ENCODE results near the gene KIF7.
A peak's percentile ranks its signal among the peaks of the same experiment; 100 is the strongest.

Gene KIF7

DNA sequence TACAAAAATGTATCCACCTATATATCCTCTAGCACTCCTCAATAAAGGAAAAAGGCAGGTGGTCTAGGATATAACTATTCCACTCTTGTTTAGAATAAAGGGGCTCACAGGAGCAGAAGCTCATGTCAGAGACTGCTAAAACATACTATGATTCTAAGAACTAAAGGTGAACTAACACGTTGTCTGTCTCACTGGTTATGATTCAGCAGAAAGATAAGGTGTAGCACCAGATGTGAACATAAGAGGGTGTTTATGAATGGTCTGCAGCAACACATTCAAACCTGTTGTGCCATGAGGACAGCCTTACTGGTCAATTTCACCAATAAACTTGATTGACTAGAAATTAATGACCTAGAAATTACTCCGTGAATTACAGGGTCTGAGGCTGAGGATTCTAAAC lies 30.7 kb upstream of the KIF7 start:
- no peak overlapping the region for H3K4ac ChIP-seq (ENCODE audit: low read depth in 1 of 2, low read length in 2 of 2)
- H3K4me3 ChIP-seq (ENCODE audit: insufficient read depth in 1 of 2, low read depth in 1 of 2, low read length in 2 of 2), result no peak overlapping the region
- H2AK5ac ChIP-seq (ENCODE audit: low read length, severe bottlenecking), result no peak overlapping the region
- H2BK5ac ChIP-seq (ENCODE audit: low read depth, low read length, poor library complexity, severe bottlenecking), result no peak overlapping the region
- H3K27ac ChIP-seq (ENCODE audit: low read length, poor library complexity, severe bottlenecking), result no peak overlapping the region
- H3K9ac ChIP-seq (ENCODE audit: low read length), result no peak overlapping the region
- H3K27me3 ChIP-seq (ENCODE audit: control insufficient read depth in 1 of 2, insufficient read depth in 1 of 2, low read length in 2 of 2), result no peaks in the 10 kb centered on the region
- H4K8ac ChIP-seq (ENCODE audit: low read length), result no peak overlapping the region
- no peak overlapping the region for H3K4me2 ChIP-seq (ENCODE audit: low read length, poor library complexity, severe bottlenecking)
- no peak for DNase-seq
- H3K36me3 ChIP-seq (ENCODE audit: control insufficient read depth in 1 of 2, insufficient read depth in 2 of 2, low read depth in 1 of 2, low read length in 2 of 2), result peaks cover 0 to 22% of the 10 kb centered on the region in 2 experiments
- H2BK120ac ChIP-seq (ENCODE audit: low read depth, low read length), result no peak overlapping the region
- WGBS, result 81% methylated on average over 2 of the region's 2 CpGs
- H2BK15ac ChIP-seq (ENCODE audit: low read depth, poor library complexity, severe bottlenecking), result no peak overlapping the region
- no peak overlapping the region for H4K91ac ChIP-seq (ENCODE audit: low read length)
- H3K23ac ChIP-seq (ENCODE audit: low read length in 2 of 2), result no peak overlapping the region
- no peak overlapping the region for H2AFZ ChIP-seq (ENCODE audit: low read depth, low read length)
- H3K9me3 ChIP-seq (ENCODE audit: control insufficient read depth, low read length), result no peaks in the 10 kb centered on the region
- H3K79me1 ChIP-seq (replicated peaks; ENCODE audit: low read length, poor library complexity, severe bottlenecking), result peaks cover 8% of the 10 kb centered on the region
- no peak overlapping the region for H3K14ac ChIP-seq (ENCODE audit: low read length in 2 of 2)
- H3K18ac ChIP-seq (ENCODE audit: low read depth in 1 of 2, low read length in 2 of 2), result no peak overlapping the region
- H3K4me1 ChIP-seq (ENCODE audit: control insufficient read depth, insufficient read depth, low read depth, low read length), result peaks cover 9% of the 10 kb centered on the region
- no peak overlapping the region for H2BK12ac ChIP-seq (ENCODE audit: low read length in 2 of 2)

DNA sequence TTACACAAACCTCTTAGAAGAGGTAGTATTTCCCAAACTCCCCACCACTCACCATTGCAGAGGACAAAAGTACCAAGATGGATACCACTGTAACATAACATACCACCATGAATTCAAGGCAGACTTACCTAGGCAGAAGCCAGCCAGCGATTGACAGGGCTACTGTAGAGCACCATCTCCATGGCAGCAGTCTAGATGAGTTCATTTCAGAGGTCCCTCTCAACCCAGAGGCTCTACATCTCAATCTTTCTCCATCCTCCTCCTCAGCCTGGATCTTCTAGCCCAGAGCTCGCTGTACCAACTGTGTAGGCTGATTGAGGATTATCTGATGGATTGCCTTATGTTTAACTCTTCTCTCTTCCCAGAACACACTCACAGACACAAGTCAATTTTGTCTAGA lies 25.9 kb upstream of the KIF7 start:
- H2AK5ac ChIP-seq (ENCODE audit: low read length, severe bottlenecking), result no peak overlapping the region
- WGBS, result 93% methylated on average over 1 of the region's 2 CpGs
- no peak overlapping the region for H2BK12ac ChIP-seq (ENCODE audit: low read length in 2 of 2)
- H3K9me3 ChIP-seq (ENCODE audit: control insufficient read depth, low read length), result no peaks in the 10 kb centered on the region
- H3K23ac ChIP-seq (ENCODE audit: low read length in 2 of 2), result no peak overlapping the region
- no peak overlapping the region for H3K4ac ChIP-seq (ENCODE audit: low read depth in 1 of 2, low read length in 2 of 2)
- no peak overlapping the region for H2BK120ac ChIP-seq (ENCODE audit: low read depth, low read length)
- H4K8ac ChIP-seq (ENCODE audit: low read length), result no peak overlapping the region
- no peaks in the 10 kb centered on the region for H3K4me1 ChIP-seq (ENCODE audit: control insufficient read depth, insufficient read depth, low read depth, low read length)
- H3K79me1 ChIP-seq (replicated peaks; ENCODE audit: low read length, poor library complexity, severe bottlenecking), result no peaks in the 10 kb centered on the region
- H3K4me3 ChIP-seq (ENCODE audit: insufficient read depth in 1 of 2, low read depth in 1 of 2, low read length in 2 of 2), result peak overlapping the region in 1 of 2 experiments; percentile 59
- H3K18ac ChIP-seq (ENCODE audit: low read depth in 1 of 2, low read length in 2 of 2), result no peak overlapping the region
- no peak overlapping the region for H3K9ac ChIP-seq (ENCODE audit: low read length)
- H3K14ac ChIP-seq (ENCODE audit: low read length in 2 of 2), result no peak overlapping the region
- no peak for DNase-seq
- peaks cover 0 to 20% of the 10 kb centered on the region in 2 experiments for H3K36me3 ChIP-seq (ENCODE audit: control insufficient read depth in 1 of 2, insufficient read depth in 2 of 2, low read depth in 1 of 2, low read length in 2 of 2)
- H2BK5ac ChIP-seq (ENCODE audit: low read depth, low read length, poor library complexity, severe bottlenecking), result no peak overlapping the region
- H2BK15ac ChIP-seq (ENCODE audit: low read depth, poor library complexity, severe bottlenecking), result no peak overlapping the region
- no peak overlapping the region for H3K4me2 ChIP-seq (ENCODE audit: low read length, poor library complexity, severe bottlenecking)
- peaks cover 0 to 5% of the 10 kb centered on the region in 2 experiments for H3K27me3 ChIP-seq (ENCODE audit: control insufficient read depth in 1 of 2, insufficient read depth in 1 of 2, low read length in 2 of 2)
- no peak overlapping the region for H4K91ac ChIP-seq (ENCODE audit: low read length)
- no peak overlapping the region for H3K27ac ChIP-seq (ENCODE audit: low read length, poor library complexity, severe bottlenecking)
- no peak overlapping the region for H2AFZ ChIP-seq (ENCODE audit: low read depth, low read length)

DNA sequence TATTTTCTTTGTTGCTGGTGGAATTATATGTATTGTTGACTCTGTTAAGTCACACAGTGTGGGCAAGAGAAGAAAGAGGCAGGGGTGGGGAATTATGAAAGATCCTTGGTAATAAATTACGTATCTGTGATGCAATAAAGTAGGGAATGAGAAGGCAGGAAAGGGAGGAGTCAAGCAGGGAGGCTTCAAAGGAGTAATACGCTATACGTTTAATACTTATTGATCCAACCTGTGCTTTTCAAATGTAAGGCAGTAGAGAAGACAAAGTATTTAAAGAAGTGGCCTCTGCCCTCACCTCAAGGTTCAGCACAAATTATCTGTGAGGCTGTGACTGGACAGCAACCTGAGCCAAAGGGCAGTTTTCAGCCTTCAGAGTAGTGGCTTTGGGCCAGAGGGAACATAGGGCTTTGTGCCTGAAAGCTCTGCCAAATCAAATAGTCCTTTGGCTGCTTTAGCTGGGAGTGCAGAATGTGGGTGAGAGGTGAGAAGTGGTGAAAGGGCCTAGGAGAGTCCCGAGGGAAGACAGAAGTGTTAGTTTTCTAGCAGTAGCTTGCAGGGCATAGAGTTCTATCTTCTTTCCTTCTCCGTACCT lies 25.1 kb upstream of the KIF7 start:
- Histone ChIP-seq H2AFZ (ENCODE audit: low read depth, low read length) (no peak overlapping the region), H3K27ac (ENCODE audit: low read length, poor library complexity, severe bottlenecking) (no peak overlapping the region), H2AK5ac (ENCODE audit: low read length, severe bottlenecking) (no peak overlapping the region), H3K9ac (ENCODE audit: low read length) (peak overlapping the region; percentile 12), H2BK15ac (ENCODE audit: low read depth, poor library complexity, severe bottlenecking) (no peak overlapping the region), H4K8ac (ENCODE audit: low read length) (no peak overlapping the region), H2BK5ac (ENCODE audit: low read depth, low read length, poor library complexity, severe bottlenecking) (no peak overlapping the region), H3K4me2 (ENCODE audit: low read length, poor library complexity, severe bottlenecking) (no peak overlapping the region), H3K27me3 (ENCODE audit: control insufficient read depth in 1 of 2, insufficient read depth in 1 of 2, low read length in 2 of 2) (peaks cover 0 to 5% of the 10 kb centered on the region in 2 experiments), H3K36me3 (ENCODE audit: control insufficient read depth in 1 of 2, insufficient read depth in 2 of 2, low read depth in 1 of 2, low read length in 2 of 2) (peaks cover 0 to 15% of the 10 kb centered on the region in 2 experiments), H2BK120ac (ENCODE audit: low read depth, low read length) (no peak overlapping the region), H4K91ac (ENCODE audit: low read length) (no peak overlapping the region), H2BK12ac (ENCODE audit: low read length in 2 of 2) (no peak overlapping the region), H3K9me3 (ENCODE audit: control insufficient read depth, low read length) (no peaks in the 10 kb centered on the region), H3K23ac (ENCODE audit: low read length in 2 of 2) (no peak overlapping the region), H3K18ac (ENCODE audit: low read depth in 1 of 2, low read length in 2 of 2) (no peak overlapping the region), H3K14ac (ENCODE audit: low read length in 2 of 2) (no peak overlapping the region), H3K4me1 (ENCODE audit: control insufficient read depth, insufficient read depth, low read depth, low read length) (no peaks in the 10 kb centered on the region), H3K4me3 (ENCODE audit: insufficient read depth in 1 of 2, low read depth in 1 of 2, low read length in 2 of 2) (peak overlapping the region in 1 of 2 experiments; percentile 59), H3K79me1 (replicated peaks; ENCODE audit: low read length, poor library complexity, severe bottlenecking) (no peaks in the 10 kb centered on the region), H3K4ac (ENCODE audit: low read depth in 1 of 2, low read length in 2 of 2) (no peak overlapping the region)
- 88% methylated on average over 5 of the region's 5 CpGs for WGBS
- DNase-seq, result no peak

DNA sequence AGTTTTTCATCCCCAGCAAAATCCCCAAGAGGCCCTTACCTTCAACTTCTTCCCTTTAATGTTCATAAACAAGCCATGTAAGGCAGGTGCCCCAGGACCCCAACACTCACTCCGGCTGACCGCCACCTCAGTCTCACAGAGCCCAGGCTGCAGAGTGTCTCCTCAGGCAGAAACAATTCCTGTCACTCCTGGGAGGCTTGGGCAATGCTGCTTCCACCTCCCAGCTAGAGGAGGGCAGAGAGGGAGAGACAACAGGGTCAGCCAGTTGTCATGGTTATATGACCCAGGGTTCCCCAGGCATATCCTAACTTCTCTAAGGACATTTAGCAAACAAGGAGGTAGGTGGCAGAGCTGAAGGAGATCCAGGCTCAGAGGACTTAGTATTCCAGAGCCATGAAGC lies 23.9 kb upstream of the KIF7 start, which contains the start of gene PLIN1:
Gene PLIN1, minus strand, starts transcription at position 156 of the 400 bp plus-strand sequence. CDS start 1,878 bp downstream, outside the sequence.
- no peaks in the 10 kb centered on the region for H3K9me3 ChIP-seq (ENCODE audit: control insufficient read depth, low read length)
- H3K4me2 ChIP-seq (ENCODE audit: low read length, poor library complexity, severe bottlenecking), result no peak within 1 kb of the TSS
- no peak within 1 kb of the TSS for H2BK5ac ChIP-seq (ENCODE audit: low read depth, low read length, poor library complexity, severe bottlenecking)
- no peak within 1 kb of the TSS for H3K4ac ChIP-seq (ENCODE audit: low read depth in 1 of 2, low read length in 2 of 2)
- H3K4me3 ChIP-seq (ENCODE audit: insufficient read depth in 1 of 2, low read depth in 1 of 2, low read length in 2 of 2), result peak within 1 kb of the TSS in 1 of 2 experiments; percentile 59
- no peak within 1 kb of the TSS for H3K27ac ChIP-seq (ENCODE audit: low read length, poor library complexity, severe bottlenecking)
- no peak within 1 kb of the TSS for H2BK120ac ChIP-seq (ENCODE audit: low read depth, low read length)
- no peak within 1 kb of the TSS for H2BK12ac ChIP-seq (ENCODE audit: low read length in 2 of 2)
- no peak within 1 kb of the TSS for H2BK15ac ChIP-seq (ENCODE audit: low read depth, poor library complexity, severe bottlenecking)
- H3K23ac ChIP-seq (ENCODE audit: low read length in 2 of 2), result no peak within 1 kb of the TSS
- peaks cover 0 to 13% of the 10 kb centered on the region in 2 experiments for H3K36me3 ChIP-seq (ENCODE audit: control insufficient read depth in 1 of 2, insufficient read depth in 2 of 2, low read depth in 1 of 2, low read length in 2 of 2)
- no peak within 1 kb of the TSS for H4K8ac ChIP-seq (ENCODE audit: low read length)
- H3K9ac ChIP-seq (ENCODE audit: low read length), result no peak within 1 kb of the TSS
- 97% methylated on average over 2 of the region's 2 CpGs for WGBS
- no peak within 1 kb of the TSS for H3K18ac ChIP-seq (ENCODE audit: low read depth in 1 of 2, low read length in 2 of 2)
- no peak within 1 kb of the TSS for H2AK5ac ChIP-seq (ENCODE audit: low read length, severe bottlenecking)
- no peak within 1 kb of the TSS for H3K14ac ChIP-seq (ENCODE audit: low read length in 2 of 2)
- no peak within 1 kb of the TSS for H2AFZ ChIP-seq (ENCODE audit: low read depth, low read length)
- H3K27me3 ChIP-seq (ENCODE audit: control insufficient read depth in 1 of 2, insufficient read depth in 1 of 2, low read length in 2 of 2), result peaks cover 0 to 5% of the 10 kb centered on the region in 2 experiments
- no peaks in the 10 kb centered on the region for H3K4me1 ChIP-seq (ENCODE audit: control insufficient read depth, insufficient read depth, low read depth, low read length)
- no peaks in the 10 kb centered on the region for H3K79me1 ChIP-seq (replicated peaks; ENCODE audit: low read length, poor library complexity, severe bottlenecking)
- H4K91ac ChIP-seq (ENCODE audit: low read length), result no peak within 1 kb of the TSS
- no peak for DNase-seq
